Measurements from ENCODE around the gene SHISAL1. TPM values are rescaled to one million over a fixed set of nuclear protein-coding genes. Genes with fewer than 3 reads are reported as not detected.

SHISAL1 gene
- total and polyA plus RNA-seq, 4 donors, result 0.12 to 0.74 (median 0.34) TPM

GRCh38 chr22:44318751-44319150 is 6.0 kb upstream of the SHISAL1 start:
- Histone ChIP-seq H3K27me3 (ENCODE audit: control insufficient read depth in 3 of 3, insufficient read depth in 3 of 3, low read length in 2 of 3) (peaks cover 0 to 3% (median 0%) of the 10 kb centered on the region in 3 donors), H3K9ac (ENCODE audit: insufficient read depth in 1 of 2, low read length in 2 of 2) (no peak overlapping the region), H3K4me3 (no peak overlapping the region), H3K9me3 (ENCODE audit: control insufficient read depth in 4 of 4, insufficient read depth in 3 of 4, low read length in 3 of 4) (no peaks in the 10 kb centered on the region), H3K36me3 (ENCODE audit: control insufficient read depth in 4 of 4, insufficient read depth in 4 of 4, low read length in 4 of 4) (no peaks in the 10 kb centered on the region), H3K4me1 (ENCODE audit: control insufficient read depth in 5 of 5, insufficient read depth in 5 of 5, low read length in 5 of 5) (no peaks in the 10 kb centered on the region), H3K27ac (ENCODE audit: low read depth in 1 of 2, low read length in 1 of 2) (no peak overlapping the region)
- no peak for TF ChIP-seq CTCF (IDR thresholded peaks at IDR 0.05; ENCODE audit: control extremely low read depth, extremely low read depth)
- DNase-seq (no peak), ATAC-seq (ENCODE audit: insufficient read depth, low FRiP score) (no peak)
- WGBS, 2 donors, result 86 to 96% methylated on average over 9 of the region's 9 CpGs

GRCh38 chr22:44317886-44318637 is 5.3 kb upstream of the SHISAL1 start:
- Histone ChIP-seq H3K27me3 (ENCODE audit: control insufficient read depth in 3 of 3, insufficient read depth in 3 of 3, low read length in 2 of 3) (peaks cover 0 to 3% (median 0%) of the 10 kb centered on the region in 3 donors), H3K27ac (ENCODE audit: low read depth in 1 of 2, low read length in 1 of 2) (no peak overlapping the region), H3K9me3 (ENCODE audit: control insufficient read depth in 4 of 4, insufficient read depth in 3 of 4, low read length in 3 of 4) (no peaks in the 10 kb centered on the region), H3K9ac (ENCODE audit: insufficient read depth in 1 of 2, low read length in 2 of 2) (no peak overlapping the region), H3K4me3 (no peak overlapping the region), H3K4me1 (ENCODE audit: control insufficient read depth in 5 of 5, insufficient read depth in 5 of 5, low read length in 5 of 5) (no peaks in the 10 kb centered on the region), H3K36me3 (ENCODE audit: control insufficient read depth in 4 of 4, insufficient read depth in 4 of 4, low read length in 4 of 4) (no peaks in the 10 kb centered on the region)
- WGBS, 2 donors, result 83 to 89% methylated on average over 17 of the region's 17 CpGs
- no peak for TF ChIP-seq CTCF (IDR thresholded peaks at IDR 0.05; ENCODE audit: control extremely low read depth, extremely low read depth)
- ATAC-seq (ENCODE audit: insufficient read depth, low FRiP score) (no peak), DNase-seq (no peak)

- H3K9ac ChIP-seq (ENCODE audit: insufficient read depth in 1 of 2, low read length in 2 of 2), result no peak overlapping the region
- peaks cover 0 to 3% (median 0%) of the 10 kb centered on the region in 3 donors for H3K27me3 ChIP-seq (ENCODE audit: control insufficient read depth in 3 of 3, insufficient read depth in 3 of 3, low read length in 2 of 3)
- no peaks in the 10 kb centered on the region for H3K36me3 ChIP-seq (ENCODE audit: control insufficient read depth in 4 of 4, insufficient read depth in 4 of 4, low read length in 4 of 4)
- H3K9me3 ChIP-seq (ENCODE audit: control insufficient read depth in 4 of 4, insufficient read depth in 3 of 4, low read length in 3 of 4), result no peaks in the 10 kb centered on the region
- no peak for TF ChIP-seq CTCF (IDR thresholded peaks at IDR 0.05; ENCODE audit: control extremely low read depth, extremely low read depth)
- ATAC-seq (ENCODE audit: insufficient read depth, low FRiP score) (no peak), DNase-seq (no peak)
- H3K4me1 ChIP-seq (ENCODE audit: control insufficient read depth in 5 of 5, insufficient read depth in 5 of 5, low read length in 5 of 5), result no peaks in the 10 kb centered on the region
- no peak overlapping the region for H3K27ac ChIP-seq (ENCODE audit: low read depth in 1 of 2, low read length in 1 of 2)
- 92 to 96% methylated on average over 18 of the region's 18 CpGs for WGBS, 2 donors
- no peak overlapping the region for H3K4me3 ChIP-seq
Observed at GRCh38 chr22:44317123-44317444, 4.3 kb upstream of the SHISAL1 start.
